Effector memory CD4-positive, alpha-beta T cell (primary cell): ENCODE data around the gene FIGNL2.

Source experiments
- DNase-seq, 3 donors: peaks; one replicate each; pipeline ENCODE4 v3.0.0-alpha.2; 2020
- H3K27ac ChIP-seq: 2 replicates; pipeline ENCODE4 v1.7.0; 2013; ENCODE audit warnings: mild to moderate bottlenecking, low read length, moderate library complexity; ENCODE audit not compliant: insufficient read depth, poor library complexity, severe bottlenecking
- H3K27me3 ChIP-seq: replicated peaks from 2 replicates; pipeline ENCODE4 v1.7.0; 2013; ENCODE audit warnings: mild to moderate bottlenecking, low read length; ENCODE audit not compliant: insufficient read depth, control insufficient read depth, poor library complexity, severe bottlenecking
- H3K36me3 ChIP-seq: 2 replicates; pipeline ENCODE4 v1.7.0; 2013; ENCODE audit warnings: mild to moderate bottlenecking, low read length, moderate library complexity; ENCODE audit not compliant: control insufficient read depth, insufficient read depth
- H3K4me1 ChIP-seq: 2 replicates; pipeline ENCODE4 v1.7.0; 2013; ENCODE audit warnings: low read length, mild to moderate bottlenecking; ENCODE audit not compliant: control insufficient read depth, insufficient read depth, poor library complexity, severe bottlenecking
- H3K4me3 ChIP-seq: 2 replicates; pipeline ENCODE4 v1.7.0; 2013; ENCODE audit warnings: low read length, low read depth, mild to moderate bottlenecking; ENCODE audit not compliant: insufficient read depth, poor library complexity, severe bottlenecking
- H3K9me3 ChIP-seq: 2 replicates; pipeline ENCODE4 v1.7.0; 2013; ENCODE audit warnings: mild to moderate bottlenecking, low read length, moderate library complexity; ENCODE audit not compliant: control insufficient read depth

The FIGNL2 gene

GRCh38 chr12:51817027-51817953 lies 31.2 kb downstream of the FIGNL2 start:
- no peaks in the 10 kb centered on the region for H3K36me3 ChIP-seq
- DNase-seq: no peak
- no peaks in the 10 kb centered on the region for H3K27me3 ChIP-seq
- H3K4me1 ChIP-seq: peaks cover 10% of the 10 kb centered on the region
- H3K4me3 ChIP-seq: no peak overlapping the region
- no peaks in the 10 kb centered on the region for H3K9me3 ChIP-seq
- no peak overlapping the region for H3K27ac ChIP-seq

DNA sequence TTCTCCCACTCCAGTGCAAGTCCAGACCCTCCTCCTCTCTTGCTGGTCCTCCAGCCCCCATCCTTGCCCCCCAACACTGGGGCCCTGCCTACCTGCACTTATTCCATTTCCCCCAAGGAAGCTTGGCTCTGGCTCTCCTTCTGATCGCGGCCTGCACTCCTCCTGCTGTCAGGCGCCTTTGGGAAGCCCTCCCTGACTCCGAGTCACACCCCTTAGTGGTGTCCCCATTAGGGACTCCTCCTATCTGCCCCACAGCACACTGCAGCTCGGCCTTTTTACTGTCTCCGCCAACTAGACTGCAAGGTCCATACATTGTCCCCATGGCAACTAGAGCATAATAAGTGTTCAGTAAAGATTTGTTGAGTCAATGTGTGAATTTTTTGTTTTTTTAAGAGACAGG lies 32.9 kb downstream of the FIGNL2 start:
- DNase-seq: no peak
- H3K4me1 ChIP-seq: peaks cover 10% of the 10 kb centered on the region
- H3K9me3 ChIP-seq: no peaks in the 10 kb centered on the region

GRCh38 chr12:51814311-51815088 lies 34.0 kb downstream of the FIGNL2 start:
- peak; percentile 18 to 36 (median 29) for DNase-seq
- Histone ChIP-seq H3K4me1 (peaks cover 5% of the 10 kb centered on the region), H3K36me3 (no peaks in the 10 kb centered on the region), H3K27ac (no peak overlapping the region), H3K27me3 (no peaks in the 10 kb centered on the region), H3K4me3 (peak overlapping the region; percentile 60), H3K9me3 (no peaks in the 10 kb centered on the region)

More for the DNA sequence above, 32.9 kb downstream of the FIGNL2 start:
- H3K36me3 ChIP-seq: no peaks in the 10 kb centered on the region
- no peaks in the 10 kb centered on the region for H3K27me3 ChIP-seq
- no peak overlapping the region for H3K27ac ChIP-seq
- no peak overlapping the region for H3K4me3 ChIP-seq

DNA sequence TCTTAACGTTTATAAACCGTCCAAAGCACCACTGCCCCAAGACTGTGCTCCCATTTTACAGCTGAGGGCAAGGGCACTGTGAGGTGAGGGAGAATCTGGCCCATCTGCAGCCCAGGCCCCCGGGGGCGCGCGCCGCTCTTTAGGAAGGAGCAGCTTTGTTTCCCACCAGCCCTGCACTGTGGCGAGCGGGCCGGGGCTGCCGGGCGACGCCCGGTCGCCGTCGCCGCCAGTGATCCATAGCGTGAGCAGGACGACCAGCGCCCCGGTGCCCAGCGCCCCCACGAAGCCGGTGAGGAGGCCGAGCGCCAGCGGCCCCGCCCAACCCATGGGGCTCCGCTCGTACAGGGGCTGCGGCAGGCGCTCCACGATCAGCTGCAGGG lies 34.6 kb downstream of the FIGNL2 start:
- Histone ChIP-seq H3K4me3 (peak overlapping the region; percentile 48), H3K9me3 (no peaks in the 10 kb centered on the region)

DNA sequence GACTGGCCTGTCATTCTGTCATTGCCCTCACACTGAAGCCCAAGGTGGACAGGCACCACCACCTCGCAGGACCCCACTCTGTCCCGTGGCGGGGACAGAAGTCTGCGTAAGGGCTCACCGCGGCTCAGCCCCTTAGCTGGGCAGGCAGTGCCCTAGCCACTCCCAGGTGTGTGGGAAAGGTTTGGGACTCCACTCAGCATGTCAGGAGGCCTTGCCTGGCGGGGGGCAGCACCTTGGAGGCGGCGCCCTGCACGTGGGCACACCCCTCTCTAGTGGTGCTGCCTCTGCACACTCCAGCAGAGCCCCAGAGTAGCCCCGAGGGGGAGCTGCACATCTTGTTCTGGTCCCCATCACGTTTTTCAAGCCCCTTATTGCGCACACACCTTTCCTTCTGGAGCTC lies 35.6 kb downstream of the FIGNL2 start:
- no peak overlapping the region for H3K27ac ChIP-seq
- no peak for DNase-seq
- no peaks in the 10 kb centered on the region for H3K36me3 ChIP-seq
- no peaks in the 10 kb centered on the region for H3K27me3 ChIP-seq
- no peak overlapping the region for H3K4me3 ChIP-seq
- H3K9me3 ChIP-seq: no peaks in the 10 kb centered on the region
- H3K4me1 ChIP-seq: peaks cover 5% of the 10 kb centered on the region

More for the DNA sequence above, 34.6 kb downstream of the FIGNL2 start:
- no peaks in the 10 kb centered on the region for H3K36me3 ChIP-seq
- DNase-seq: no peak
- no peak overlapping the region for H3K27ac ChIP-seq
- H3K27me3 ChIP-seq: no peaks in the 10 kb centered on the region
- H3K4me1 ChIP-seq: peaks cover 5% of the 10 kb centered on the region

GRCh38 chr12:51811203-51812202 lies 37.0 kb downstream of the FIGNL2 start:
- no peak for DNase-seq
- no peaks in the 10 kb centered on the region for H3K36me3 ChIP-seq
- H3K9me3 ChIP-seq: no peaks in the 10 kb centered on the region
- H3K4me3 ChIP-seq: no peak overlapping the region
- H3K27me3 ChIP-seq: no peaks in the 10 kb centered on the region
- H3K27ac ChIP-seq: no peak overlapping the region
- peaks cover 5% of the 10 kb centered on the region for H3K4me1 ChIP-seq

- H3K36me3 ChIP-seq: no peaks in the 10 kb centered on the region
- H3K27ac ChIP-seq: no peak overlapping the region
- H3K9me3 ChIP-seq: no peaks in the 10 kb centered on the region
- H3K4me3 ChIP-seq: no peak overlapping the region
- peaks cover 3% of the 10 kb centered on the region for H3K4me1 ChIP-seq
- no peak for DNase-seq
- no peaks in the 10 kb centered on the region for H3K27me3 ChIP-seq
Measured at GRCh38 chr12:51809193-51809592, 39.3 kb downstream of the FIGNL2 start.

GRCh38 chr12:51806896-51807295 lies 41.6 kb downstream of the FIGNL2 start:
- no peak for DNase-seq
- Histone ChIP-seq H3K9me3 (no peaks in the 10 kb centered on the region), H3K27me3 (no peaks in the 10 kb centered on the region), H3K36me3 (no peaks in the 10 kb centered on the region), H3K27ac (no peak overlapping the region), H3K4me1 (no peaks in the 10 kb centered on the region), H3K4me3 (no peak overlapping the region)

DNA sequence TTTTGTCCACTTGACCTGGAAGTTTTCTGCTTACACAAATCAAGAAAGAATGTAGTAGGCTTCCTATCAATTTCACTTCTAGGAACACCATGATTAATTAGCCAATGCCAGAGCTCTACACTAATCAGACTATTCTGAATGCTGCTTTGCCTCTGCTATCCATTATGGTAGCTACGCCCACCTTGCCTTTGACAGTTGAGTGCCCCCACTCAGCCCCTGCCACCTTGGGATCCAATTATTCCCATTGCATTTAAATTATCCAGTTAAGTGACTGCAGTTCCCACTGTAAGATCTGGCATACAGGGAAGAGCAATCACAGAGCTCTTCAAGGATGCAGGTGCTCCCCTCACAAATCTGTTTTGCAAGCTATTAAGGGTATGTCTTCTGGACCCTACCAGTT lies 47.5 kb downstream of the FIGNL2 start:
- no peaks in the 10 kb centered on the region for H3K36me3 ChIP-seq
- H3K9me3 ChIP-seq: no peaks in the 10 kb centered on the region
- H3K27ac ChIP-seq: no peak overlapping the region
- H3K4me3 ChIP-seq: no peak overlapping the region
- H3K4me1 ChIP-seq: no peaks in the 10 kb centered on the region
- DNase-seq: no peak
- no peaks in the 10 kb centered on the region for H3K27me3 ChIP-seq
